Measurements from ENCODE around the gene SS18L1. TPM values are rescaled to one million over a fixed set of nuclear protein-coding genes. Genes with fewer than 3 reads are reported as not detected.

SS18L1 gene
- polyA plus RNA-seq, 1 of the 3 experiments (the other 2 are of a cell fraction) = 10.7 TPM

- ChIA-PET POLR2A (no interaction called here), CTCF (no interaction called here)
- Histone ChIP-seq H3K27ac (ENCODE audit: low read depth in 2 of 2, low read length in 1 of 2) (peak within 1 kb of the TSS; percentile 78 to 94), H3K79me2 (ENCODE audit: insufficient read depth) (peaks cover 52% of the 10 kb centered on the region), H3K4me1 (ENCODE audit: control insufficient read depth in 1 of 2, insufficient read depth in 2 of 2, low read depth in 1 of 2, low read length in 1 of 2) (peaks cover 6 to 11% of the 10 kb centered on the region in 2 experiments; a peak in 1 of 4 replicates), H2AFZ (ENCODE audit: low read depth) (peak within 1 kb of the TSS; percentile 76), H3K36me3 (replicated peaks in 1 of 2; ENCODE audit: control insufficient read depth in 1 of 2, insufficient read depth in 2 of 2, low read length in 1 of 2) (peaks cover 7 to 15% of the 10 kb centered on the region in 2 experiments), H3K4me2 (peak within 1 kb of the TSS; percentile 89), H3K9me2 (no peaks in the 10 kb centered on the region), H3K9ac (peak within 1 kb of the TSS; percentile 97), H4K20me1 (ENCODE audit: insufficient read depth) (peaks cover 5% of the 10 kb centered on the region; the same call in 1 of the 2 replicates), H3K27me3 (ENCODE audit: insufficient read depth) (no peaks in the 10 kb centered on the region), H3F3A (replicated peaks; ENCODE audit: insufficient read depth) (peaks cover 29% of the 10 kb centered on the region), H3K4me3 (ENCODE audit: low read depth in 2 of 2, low read length in 1 of 2) (peak within 1 kb of the TSS; percentile 92 to 98), H3K9me3 (no peaks in the 10 kb centered on the region)
- WGBS (ENCODE audit: low lambda C conversion rate) = 2% methylated on average over 20 of the region's 96 CpGs
- peak; percentile 99 for DNase-seq
- TF ChIP-seq TAF1 (IDR thresholded peaks at IDR 0.05; ENCODE audit: borderline replicate concordance, low read depth, low read length) = peak; percentile 91
- TF ChIP-seq CHD2 (IDR thresholded peaks at IDR 0.05; ENCODE audit: low read length, partially characterized antibody) = peak; percentile 68
- TF ChIP-seq ZBTB33 (IDR thresholded peaks at IDR 0.05; ENCODE audit: borderline replicate concordance, low read depth) = no peak
- no peak for TF ChIP-seq IRF3 (IDR thresholded peaks at IDR 0.05; ENCODE audit: low read depth, low read length)
- peak; percentile 92 for TF ChIP-seq ELF1 (IDR thresholded peaks at IDR 0.05)
- peak; percentile 74 for TF ChIP-seq NRF1 (IDR thresholded peaks at IDR 0.05; ENCODE audit: low read depth, low read length)
- peak; percentile 55; the same call in 1 of the 2 replicates for TF ChIP-seq FOXJ3 (CRISPR knock-in tag; IDR thresholded peaks at IDR 0.05)
- TF ChIP-seq MXI1 (IDR thresholded peaks at IDR 0.05; ENCODE audit: low read depth, low read length) = peak; percentile 96
- peak; percentile 94 for TF ChIP-seq GABPA (IDR thresholded peaks at IDR 0.05; ENCODE audit: low read depth)
- TF ChIP-seq SIN3A (IDR thresholded peaks at IDR 0.05; ENCODE audit: borderline replicate concordance, low read depth, low read length) = peak; percentile 79; the same call in 1 of the 2 replicates
- no peak for TF ChIP-seq SMC3 (IDR thresholded peaks at IDR 0.05; ENCODE audit: low read depth, low read length)
- no peak for TF ChIP-seq YY1 (IDR thresholded peaks at IDR 0.05; ENCODE audit: low read depth)
- TF ChIP-seq MAX (IDR thresholded peaks at IDR 0.05; ENCODE audit: low read depth) = peak; percentile 87
- TF ChIP-seq REST (IDR thresholded peaks at IDR 0.05; ENCODE audit: low read depth, low read length) = peak; percentile 68
- peak in 1 of 2 experiments; percentile 10; a peak in 1 of 4 replicates for TF ChIP-seq EP300 (IDR thresholded peaks at IDR 0.05; ENCODE audit: borderline replicate concordance in 1 of 2, low read depth in 1 of 2, low read length in 1 of 2)
- peak; percentile 98 for TF ChIP-seq POLR2AphosphoS5 (IDR thresholded peaks at IDR 0.05; ENCODE audit: low read depth, low read length)
Observed at GRCh38 chr20:62182469-62183425, 39.2 kb downstream of the SS18L1 start, which contains the start of gene MTG2. TSS of gene MTG2 (plus strand) at chr20:62183028. CDS start at chr20:62193421, 10,393 bp downstream.

Measured in SK-N-SH (cell line).